HL-60/S4 treated with retinoic acid at 250 ng/mL for 4 days and 3 days (cell line): ENCODE measurements around the gene SPIN1.

ENCODE experiments used
- in situ Hi-C: fragments of 300-500 bp; cut with MboI; formaldehyde crosslinking; loops from 2 replicates; pipeline ENCODE4 v1.7.0; 2022; ENCODE audit warnings: low sequenced_read_pairs

The SPIN1 gene

DNA sequence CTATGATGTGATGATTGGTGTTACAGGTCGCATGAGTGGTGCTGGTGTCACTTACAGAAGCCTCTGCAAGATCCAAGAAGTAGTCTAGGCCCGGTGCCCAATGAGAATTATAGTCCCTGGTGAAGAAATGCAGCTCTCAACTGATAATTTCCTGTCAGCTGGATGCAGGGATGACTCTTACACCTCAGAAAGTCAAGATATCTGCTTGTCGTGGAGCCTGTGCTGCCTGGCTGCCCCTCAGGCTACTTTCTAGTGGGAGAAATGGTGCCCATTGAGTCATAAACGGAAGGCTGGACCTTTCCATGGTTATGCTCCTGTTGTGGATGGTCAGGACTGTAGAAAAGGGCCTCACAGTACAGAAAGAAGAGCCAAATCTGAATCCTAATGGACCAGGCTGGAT lies 99.9 kb downstream of the SPIN1 start:
- in situ Hi-C loops: no loop called here

DNA sequence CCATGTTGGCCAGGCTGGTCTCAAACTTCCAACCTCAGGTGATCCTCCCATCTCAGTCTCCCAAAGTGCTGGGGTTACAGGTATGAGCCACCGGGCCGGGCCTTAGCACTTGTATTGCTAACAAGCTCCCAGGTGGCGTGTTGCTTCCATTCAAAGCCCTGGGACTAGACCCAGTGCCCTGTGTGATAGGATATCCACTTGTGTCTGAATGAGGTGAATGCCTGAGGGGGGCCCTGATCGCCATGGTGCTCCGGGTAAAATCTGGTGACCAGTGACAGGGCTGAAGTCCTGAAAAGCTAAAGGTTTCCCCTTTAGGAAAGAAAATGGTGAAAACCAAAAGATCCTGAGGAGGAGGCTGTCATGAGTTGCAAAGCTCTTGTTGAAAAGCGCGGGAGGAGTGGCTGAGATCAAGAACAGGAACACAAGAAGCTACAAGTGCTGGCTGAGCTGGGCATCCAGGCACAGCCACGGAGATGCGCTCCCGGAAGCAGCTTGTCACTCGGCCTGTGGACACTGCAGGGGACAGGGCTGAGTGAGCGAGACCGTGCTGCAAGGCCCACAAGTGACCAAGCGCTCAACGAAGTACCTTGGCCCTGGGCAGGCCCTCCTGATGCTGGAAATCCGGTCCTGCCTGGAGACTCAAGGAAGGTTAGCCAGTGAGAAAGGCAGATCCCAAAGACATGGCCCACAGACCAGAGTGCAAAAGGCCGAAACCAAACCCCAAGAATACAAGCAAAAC lies 106.9 kb downstream of the SPIN1 start:
- in situ Hi-C loops: no loop called here

DNA sequence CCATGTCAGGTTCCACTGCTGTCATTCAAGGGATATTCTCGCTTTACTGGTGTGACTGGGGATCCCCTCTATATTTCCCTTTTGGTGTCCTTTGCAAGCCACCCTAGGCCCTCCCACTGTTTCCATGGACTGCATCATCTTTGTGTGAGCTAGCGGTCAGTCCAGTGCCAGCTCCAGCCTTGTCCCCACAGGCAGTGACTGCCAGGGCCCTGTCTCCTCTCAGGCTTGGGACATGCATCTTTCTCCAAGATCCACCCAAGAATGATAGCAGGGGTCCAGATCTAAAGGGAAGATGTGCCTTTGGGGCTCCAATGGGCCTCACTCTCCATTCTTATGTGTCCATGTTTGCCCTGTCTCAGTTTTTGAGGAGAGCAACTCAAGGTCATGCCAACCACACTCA lies 109.0 kb downstream of the SPIN1 start:
- in situ Hi-C loops: no loop called here

DNA sequence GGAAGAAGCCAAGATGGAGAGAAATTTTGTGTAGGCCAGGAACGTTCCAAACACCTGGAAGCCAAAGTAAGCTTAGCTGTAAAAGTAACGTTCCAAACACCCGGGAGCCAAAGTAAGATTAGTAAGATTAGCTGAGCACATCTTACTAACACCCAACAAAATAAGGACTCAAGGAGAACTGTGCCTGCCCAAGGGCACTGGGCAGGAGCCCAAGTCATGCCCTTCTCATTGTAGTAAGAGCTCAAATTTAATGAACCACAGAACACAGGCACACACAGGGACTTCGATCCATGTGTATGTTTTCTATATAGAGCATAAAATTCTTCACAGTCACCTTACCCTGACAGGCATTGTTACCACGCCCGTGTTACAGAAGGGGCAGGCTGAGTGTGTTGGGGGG lies 110.6 kb downstream of the SPIN1 start:
- in situ Hi-C loops: no loop called here

DNA sequence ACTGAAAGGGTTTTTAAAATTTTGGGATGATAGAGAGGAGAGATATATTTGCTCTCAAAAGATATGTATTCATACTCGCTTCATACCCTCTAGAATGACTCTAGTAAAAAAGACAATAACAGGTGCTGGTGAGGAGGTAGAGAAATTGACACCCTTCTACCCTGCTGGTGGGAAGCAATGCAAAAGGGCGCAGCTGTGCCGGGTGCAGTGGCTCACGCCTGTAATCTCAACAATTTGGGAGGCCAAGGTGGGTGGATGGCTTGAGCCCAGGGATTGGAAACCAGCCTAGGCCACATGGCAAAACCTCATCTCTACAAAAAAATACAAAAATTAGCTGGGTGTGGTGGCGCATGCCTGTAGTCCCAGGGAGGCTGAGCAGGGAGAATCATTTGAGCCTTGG lies 112.8 kb downstream of the SPIN1 start:
- in situ Hi-C loops: no loop called here

DNA sequence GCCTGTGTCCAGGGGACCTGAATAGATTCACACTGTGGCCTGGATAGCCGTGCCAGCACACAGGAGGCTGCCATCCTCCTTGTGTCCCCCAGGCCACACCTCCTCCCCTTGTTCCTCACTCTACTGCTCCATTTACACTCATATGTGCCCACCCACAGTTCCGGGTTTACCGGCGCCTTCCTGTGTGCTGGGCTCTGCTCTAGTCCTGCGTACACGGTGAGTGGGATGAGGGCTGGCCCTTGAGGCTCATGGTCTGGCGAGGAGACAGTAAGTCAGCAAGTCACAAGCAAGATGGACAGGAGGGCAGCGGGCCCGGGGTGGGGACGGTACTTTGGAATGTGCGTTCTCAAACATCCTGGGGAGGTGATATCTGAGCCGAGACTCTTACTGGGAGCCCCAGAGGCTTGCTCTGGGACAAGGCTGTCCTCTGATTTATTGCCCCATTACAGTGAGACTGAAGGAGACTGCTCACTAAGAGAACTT lies 114.3 kb downstream of the SPIN1 start:
- in situ Hi-C loops: no loop called here

DNA sequence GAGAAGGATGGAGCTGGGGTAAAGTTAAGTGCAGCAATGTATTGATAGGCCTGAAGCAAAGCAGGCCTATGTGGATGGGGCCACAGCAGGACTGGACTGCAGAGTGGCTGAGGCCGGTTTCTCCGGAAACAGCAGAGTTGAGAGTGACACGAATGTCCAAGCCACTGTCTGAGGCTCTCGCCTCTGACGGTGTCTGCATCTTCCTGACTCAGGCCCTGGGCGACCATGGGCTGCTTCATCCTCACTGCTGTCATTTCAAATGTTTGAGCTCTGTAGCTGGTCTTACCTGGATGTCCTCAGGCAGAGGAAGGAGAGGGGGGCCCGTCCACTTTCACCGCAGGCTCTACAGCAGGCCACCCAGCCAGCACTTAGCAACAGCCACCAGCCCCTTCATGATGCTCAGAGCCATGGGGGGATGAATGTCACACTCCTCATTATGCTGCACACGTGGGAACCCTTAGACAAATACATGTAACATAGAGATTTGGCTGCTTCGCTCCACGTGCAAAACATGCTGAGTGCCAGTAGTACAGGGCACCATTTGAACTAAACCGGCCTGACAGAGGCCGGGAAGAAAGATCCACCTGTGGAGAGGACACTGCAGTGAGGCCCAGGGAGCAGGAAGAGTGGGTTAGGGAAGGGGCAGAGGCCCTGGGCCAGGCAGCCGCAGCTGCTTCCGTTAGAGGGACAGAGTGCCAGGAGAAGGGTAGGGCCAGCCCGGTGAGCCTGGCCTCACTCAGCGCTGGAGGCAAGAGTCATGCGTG lies 115.0 kb downstream of the SPIN1 start:
- in situ Hi-C loops: no loop called here

DNA sequence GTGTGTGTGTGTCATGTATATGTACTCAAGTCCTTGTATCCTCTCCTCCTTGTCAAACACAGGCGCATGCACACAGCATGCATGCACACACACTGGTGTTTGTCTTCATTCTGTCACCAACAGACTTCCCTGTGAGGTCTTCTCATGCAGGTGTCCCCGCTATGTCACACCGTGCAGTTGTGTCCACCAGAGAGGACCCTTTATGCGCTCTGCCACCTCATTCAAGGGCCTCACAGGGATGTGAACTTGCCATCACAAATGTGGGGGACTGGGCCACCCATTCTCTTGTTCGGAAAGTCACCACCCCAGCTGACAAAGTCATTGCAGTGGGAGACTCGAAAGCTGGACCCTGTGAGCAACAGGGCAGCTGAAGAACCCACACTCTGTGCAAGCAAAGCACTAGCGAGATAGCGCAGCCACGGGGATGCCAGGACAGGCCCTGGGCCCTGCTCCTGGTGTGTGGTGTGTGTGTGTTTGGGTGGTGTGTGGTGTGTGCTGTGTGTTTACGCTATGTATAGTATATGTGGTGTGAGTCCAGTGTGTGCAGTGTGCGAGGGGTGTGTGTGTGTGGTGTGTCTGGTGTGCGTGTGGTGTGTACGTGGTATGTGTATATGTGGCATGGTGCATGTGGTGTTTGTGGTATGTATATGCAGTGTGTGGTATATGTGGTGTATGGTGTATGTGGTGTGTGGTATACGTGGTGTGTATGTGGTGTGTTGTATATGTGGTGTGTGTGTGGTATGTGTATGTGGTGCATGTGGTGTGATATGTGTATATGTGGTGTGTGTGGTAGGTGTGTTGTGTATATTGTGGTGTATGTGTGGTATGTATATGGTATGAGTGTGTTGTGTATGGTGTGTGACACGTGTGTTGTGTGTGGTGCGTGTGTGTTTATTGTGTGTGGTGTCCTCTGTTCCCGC lies 115.9 kb downstream of the SPIN1 start:
- in situ Hi-C loops: no loop called here

DNA sequence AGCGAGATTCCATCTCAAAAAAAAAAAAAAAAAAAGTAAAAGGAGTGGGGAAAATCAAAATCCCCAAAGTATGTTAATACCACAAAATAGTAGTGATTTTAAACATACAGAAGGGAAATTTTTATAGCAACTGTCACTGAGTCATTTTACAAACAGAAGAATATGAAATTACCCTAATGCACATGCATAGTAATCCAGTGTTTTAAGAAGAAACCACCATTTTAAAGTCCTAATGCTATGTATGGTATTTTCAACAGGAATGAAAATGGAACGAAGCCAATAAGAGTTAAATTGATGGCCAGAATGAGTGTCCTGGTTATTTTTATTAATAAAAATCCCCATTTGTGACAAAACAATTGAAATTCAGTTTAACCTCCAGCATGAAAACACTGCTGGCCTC lies 120.1 kb downstream of the SPIN1 start:
- in situ Hi-C loops: no loop called here

DNA sequence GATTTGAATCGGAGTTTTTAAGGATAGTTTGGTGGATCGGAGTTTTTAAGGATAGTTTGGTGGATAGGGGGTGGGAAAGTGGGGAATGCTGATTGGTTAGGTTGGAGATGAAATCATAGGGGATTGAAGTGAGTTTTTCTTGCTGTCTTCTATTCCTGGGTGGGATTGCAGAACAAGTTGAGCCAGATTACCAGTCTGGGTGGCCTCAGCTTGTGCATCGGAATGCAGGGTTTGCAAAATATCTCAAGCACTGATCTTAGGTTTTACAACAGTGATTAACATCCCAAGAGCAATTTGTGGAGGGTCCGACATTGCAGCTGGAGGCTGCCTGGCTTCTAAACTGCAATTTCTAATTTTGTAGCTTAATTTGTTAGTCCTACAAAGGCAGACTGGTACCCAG lies 123.7 kb downstream of the SPIN1 start:
- in situ Hi-C loops: no loop called here

DNA sequence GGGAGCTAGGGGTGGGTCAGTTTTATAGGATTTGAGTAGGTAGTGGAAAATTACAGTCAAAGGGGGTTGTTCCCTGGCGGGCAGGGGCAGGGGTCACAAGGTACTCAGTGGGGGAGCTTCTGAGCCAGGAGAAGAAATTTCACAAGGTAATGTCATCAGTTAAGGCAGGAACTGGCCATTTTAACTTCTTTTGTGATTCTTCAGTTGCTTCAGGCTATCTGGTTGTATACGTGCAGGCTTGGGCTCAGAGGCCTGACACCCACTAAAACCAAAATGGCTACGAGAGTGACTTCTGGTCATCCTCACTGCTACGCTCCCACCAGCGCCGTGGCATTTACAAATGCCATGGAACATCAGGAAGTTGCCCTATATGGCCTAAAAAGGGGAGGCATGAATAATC lies 126.0 kb downstream of the SPIN1 start:
- in situ Hi-C loops: no loop called here

DNA sequence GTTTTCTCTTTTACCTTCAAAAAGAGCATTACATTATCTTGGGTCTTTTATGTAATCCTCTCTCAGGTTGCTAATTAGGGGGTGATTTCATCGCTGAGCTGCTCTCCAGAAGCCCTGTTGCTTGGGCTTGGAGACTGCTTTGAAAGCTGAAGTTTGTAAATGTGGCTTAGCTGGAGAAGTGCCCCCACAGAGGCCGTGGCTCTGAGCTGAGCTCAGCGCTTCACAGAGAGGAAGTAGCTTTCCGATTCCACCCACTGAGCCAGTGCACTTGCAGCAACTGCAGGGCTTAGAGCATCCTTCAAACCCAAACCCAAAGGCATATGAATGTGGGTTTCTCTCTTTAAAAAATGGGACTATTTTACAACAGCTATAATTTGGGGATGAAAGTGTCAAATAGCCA lies 133.1 kb downstream of the SPIN1 start:
- in situ Hi-C loops: no loop called here

DNA sequence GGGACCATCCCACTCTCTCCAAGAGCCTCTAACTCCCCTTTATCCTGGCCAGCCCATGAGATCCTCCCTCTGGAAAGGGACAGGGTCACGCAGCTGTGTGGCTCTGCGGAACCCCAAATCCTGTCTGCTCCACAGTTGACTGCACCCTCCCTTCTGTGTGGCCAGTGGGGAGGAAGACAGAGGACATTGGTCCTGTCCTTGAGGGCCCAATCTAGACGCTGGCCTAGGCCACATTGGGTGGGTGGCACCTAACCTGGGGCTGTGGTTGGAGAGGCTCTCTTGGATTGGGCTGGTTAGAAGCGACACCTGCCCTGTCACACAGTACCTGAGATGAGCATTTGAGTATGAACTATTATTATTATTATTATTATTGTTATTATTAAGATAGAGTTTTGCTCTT lies 134.1 kb downstream of the SPIN1 start:
- in situ Hi-C loops: no loop called here

DNA sequence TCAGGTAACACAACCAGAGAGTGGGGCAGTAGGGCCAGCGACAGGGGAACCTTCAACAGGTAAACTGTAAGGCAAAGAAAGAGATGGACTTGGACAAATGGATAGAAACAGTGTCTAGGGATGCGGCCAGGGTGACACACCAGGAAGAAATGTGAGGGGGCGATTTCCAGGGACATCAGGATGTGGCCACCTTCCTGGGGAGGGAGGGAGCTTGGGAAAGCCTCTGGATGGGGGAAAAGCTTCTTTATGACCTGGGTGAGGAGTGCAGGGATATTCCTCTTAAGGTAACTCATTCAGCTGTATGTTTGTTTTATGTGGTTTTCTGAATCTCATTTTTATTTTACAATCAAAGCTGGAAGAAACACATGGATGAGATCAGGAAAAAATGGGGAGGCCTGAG lies 134.8 kb downstream of the SPIN1 start:
- in situ Hi-C loops: no loop called here

DNA sequence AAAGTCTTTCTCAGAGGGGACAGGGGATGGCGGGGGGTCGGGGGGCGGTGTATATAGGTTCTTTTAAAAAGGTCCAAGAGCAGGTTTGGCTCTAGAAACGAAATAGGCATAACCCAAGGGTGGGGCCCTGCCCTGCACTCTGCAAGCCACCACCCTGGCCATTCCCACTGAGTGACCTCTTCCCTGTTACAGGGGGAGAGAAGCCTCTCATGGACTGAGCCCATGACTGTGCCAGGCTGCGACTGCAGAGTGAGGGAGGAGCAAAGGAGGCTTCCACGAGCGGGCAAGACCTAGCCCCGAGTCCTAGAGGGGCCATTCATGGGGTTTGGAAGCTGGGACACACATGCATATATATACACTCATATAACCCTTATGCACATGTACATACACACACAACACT lies 136.7 kb downstream of the SPIN1 start:
- in situ Hi-C loops: no loop called here

DNA sequence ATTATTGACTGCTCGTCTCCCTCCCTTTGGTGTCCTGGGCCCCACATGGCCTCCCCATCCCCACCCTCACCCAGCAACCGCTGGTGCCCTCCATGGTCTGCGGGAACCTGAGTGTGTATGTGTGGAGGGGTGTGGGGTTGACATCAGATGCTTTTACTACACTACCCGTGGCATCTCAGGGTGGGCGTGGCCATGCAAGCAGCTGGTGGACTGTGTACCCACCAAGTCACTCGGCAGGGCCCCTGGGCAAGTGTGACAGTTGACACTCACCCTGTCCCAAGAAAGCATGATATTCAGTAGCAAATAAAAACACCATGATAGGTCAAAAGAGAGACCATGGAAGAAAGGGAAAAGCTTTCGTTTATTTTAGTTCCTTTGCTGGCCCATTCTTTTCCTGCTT lies 139.4 kb downstream of the SPIN1 start:
- in situ Hi-C loops: no loop called here
